ENCODE measurements around the gene HIGD1B.

The HIGD1B gene

GRCh38 chr17:44878627-44879221 is 31.0 kb downstream of the HIGD1B start:
- DNase-seq (peak; percentile 21), ATAC-seq (no peak)

- ATAC-seq = no peak
- DNase-seq = no peak
Measured at GRCh38 chr17:44879376-44879775, 31.7 kb downstream of the HIGD1B start.

GRCh38 chr17:44880062-44880461 is 32.4 kb downstream of the HIGD1B start:
- ATAC-seq = no peak
- no peak for DNase-seq

- ATAC-seq = no peak
Measured at GRCh38 chr17:44881145-44881544, 33.5 kb downstream of the HIGD1B start.

GRCh38 chr17:44884941-44885340 is 37.3 kb downstream of the HIGD1B start:
- DNase-seq (no peak), ATAC-seq (no peak)

More at GRCh38 chr17:44881145-44881544, 33.5 kb downstream of the HIGD1B start:
- DNase-seq = no peak

GRCh38 chr17:44887016-44887415 is 39.3 kb downstream of the HIGD1B start:
- ATAC-seq = no peak

GRCh38 chr17:44887971-44888954 is 40.6 kb downstream of the HIGD1B start:
- ATAC-seq (no peak), DNase-seq (no peak)

More at GRCh38 chr17:44887016-44887415, 39.3 kb downstream of the HIGD1B start:
- DNase-seq = no peak

GRCh38 chr17:44889003-44889402 is 41.3 kb downstream of the HIGD1B start:
- ATAC-seq = no peak

GRCh38 chr17:44892250-44892649 is 44.6 kb downstream of the HIGD1B start:
- ATAC-seq (no peak), DNase-seq (no peak)

More at GRCh38 chr17:44889003-44889402, 41.3 kb downstream of the HIGD1B start:
- no peak for DNase-seq

GRCh38 chr17:44894642-44895041 is 47.0 kb downstream of the HIGD1B start:
- ATAC-seq (no peak), DNase-seq (no peak)

GRCh38 chr17:44898768-44899073 is 51.0 kb downstream of the HIGD1B start:
- DNase-seq = peak; percentile 33
- no peak for ATAC-seq

- ATAC-seq (peak; percentile 91), DNase-seq (peak; percentile 93)
Measured at GRCh38 chr17:44899074-44899782, 51.5 kb downstream of the HIGD1B start, which contains the start of gene EFTUD2. EFTUD2 (minus strand) TSS chr17:44899445; CDS start chr17:44894521, 4,924 bp downstream.

Data from stimulated activated naive CD8-positive, alpha-beta T cell treated with anti-CD3 and anti-CD28 coated beads, Interleukin-15, Interleukin-2, amounts not matched to agents 100 U/mL and 50 U/mL, for 24 hours (primary cell).